Measurements from ENCODE around the gene ZDHHC20. TPM values are rescaled to one million over a fixed set of nuclear protein-coding genes. Genes with fewer than 3 reads are reported as not detected.

ZDHHC20 gene
- total and polyA plus RNA-seq, 2 of the 13 experiments (the other 11 are each of a cell fraction or from before 2014, with no cell fraction given): 19.9 to 59.9 TPM

GRCh38 chr13:21478881-21479808 lies 20.0 kb upstream of the ZDHHC20 start:
- peak overlapping the region; percentile 42 for H2AFZ ChIP-seq (ENCODE audit: low read length)
- H3K4me1 ChIP-seq (ENCODE audit: insufficient read depth, low read length): peaks cover 26% of the 10 kb centered on the region; the same call in 1 of the 2 replicates
- H3K4me2 ChIP-seq (ENCODE audit: low read depth, low read length): peak overlapping the region; percentile 56
- H3K36me3 ChIP-seq (replicated peaks in 1 of 2; ENCODE audit: control insufficient read depth in 1 of 2, insufficient read depth in 2 of 2, low read length in 2 of 2): no peaks in the 10 kb centered on the region
- ATAC-seq (peak; percentile 69), DNase-seq (ENCODE audit: low spot score) (peak; percentile 72), FAIRE-seq (peak; percentile 85)
- H3K27me3 ChIP-seq (ENCODE audit: control insufficient read depth in 1 of 2, insufficient read depth in 2 of 2, low read length in 2 of 2): no peaks in the 10 kb centered on the region
- no peaks in the 10 kb centered on the region for H3K9me3 ChIP-seq (ENCODE audit: low read length)
- in situ Hi-C loops (cut with HindIII; ENCODE audit: extremely low pct_ligation_motif_present, low pct_unique_long_range_greater_than_20kb): loop anchor here (5.0 kb wide), 2 partner anchors 137 to 182 kb away; no protein-coding TSS in a partner anchor
- CTCF ChIA-PET (ENCODE audit: low intra/inter-chr PET ratio, low total read pairs): interaction anchor here (1.3 to 2.2 kb wide), 4 partner anchors 141 to 369 kb away, joined by 3 to 22 read pairs (median 6); no protein-coding TSS in a partner anchor
- 3% methylated on average over 8 of the region's 8 CpGs for WGBS (ENCODE audit: low lambda C conversion rate)
- no peaks in the 10 kb centered on the region for H3K79me2 ChIP-seq (ENCODE audit: insufficient read depth, low read length)
- POLR2A ChIA-PET: no interaction called here
- 0 out of 2 replicates have a peak overlapping the region, but pooled peaks have one; percentile 2 for H3K9ac ChIP-seq (ENCODE audit: insufficient read depth, low read depth, low read length)
- H3K4me3 ChIP-seq (replicated peaks in 1 of 3; ENCODE audit: insufficient read depth in 1 of 3, low read depth in 2 of 3, low read length in 3 of 3): peak overlapping the region in 2 of 3 experiments; percentile 4 to 8; a peak in 2 of 6 replicates
- intact Hi-C loops (cut with micrococcal nuclease; ENCODE audit: unreplicated experiment): loop anchor here (1.0 to 5.0 kb wide), 6 partner anchors 77 to 456 kb away; no protein-coding TSS in a partner anchor
- no peak overlapping the region for H3K27ac ChIP-seq (ENCODE audit: extremely low read length, insufficient read depth, low read length)
- no TSS peak for BruUV-seq (replicated peaks)
- no peaks in the 10 kb centered on the region for H4K20me1 ChIP-seq (ENCODE audit: insufficient read depth, low read length)
- TF ChIP-seq, protein P1, sequence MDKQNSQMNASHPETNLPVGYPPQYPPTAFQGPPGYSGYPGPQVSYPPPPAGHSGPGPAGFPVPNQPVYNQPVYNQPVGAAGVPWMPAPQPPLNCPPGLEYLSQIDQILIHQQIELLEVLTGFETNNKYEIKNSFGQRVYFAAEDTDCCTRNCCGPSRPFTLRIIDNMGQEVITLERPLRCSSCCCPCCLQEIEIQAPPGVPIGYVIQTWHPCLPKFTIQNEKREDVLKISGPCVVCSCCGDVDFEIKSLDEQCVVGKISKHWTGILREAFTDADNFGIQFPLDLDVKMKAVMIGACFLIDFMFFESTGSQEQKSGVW (CRISPR knock-in tag; IDR thresholded peaks at IDR 0.05; ENCODE audit: borderline replicate concordance): no peak
- no peak for TF ChIP-seq LBX2 (CRISPR knock-in tag; IDR thresholded peaks at IDR 0.05; ENCODE audit: borderline replicate concordance)
- TF ChIP-seq RAD21 (CRISPR knock-in tag; IDR thresholded peaks at IDR 0.05): peak; percentile 43; the same call in 1 of the 2 replicates
- TF ChIP-seq CTCF (CRISPR knock-in tag; IDR thresholded peaks at IDR 0.05): peak; percentile 72
- TF ChIP-seq, protein P2, sequence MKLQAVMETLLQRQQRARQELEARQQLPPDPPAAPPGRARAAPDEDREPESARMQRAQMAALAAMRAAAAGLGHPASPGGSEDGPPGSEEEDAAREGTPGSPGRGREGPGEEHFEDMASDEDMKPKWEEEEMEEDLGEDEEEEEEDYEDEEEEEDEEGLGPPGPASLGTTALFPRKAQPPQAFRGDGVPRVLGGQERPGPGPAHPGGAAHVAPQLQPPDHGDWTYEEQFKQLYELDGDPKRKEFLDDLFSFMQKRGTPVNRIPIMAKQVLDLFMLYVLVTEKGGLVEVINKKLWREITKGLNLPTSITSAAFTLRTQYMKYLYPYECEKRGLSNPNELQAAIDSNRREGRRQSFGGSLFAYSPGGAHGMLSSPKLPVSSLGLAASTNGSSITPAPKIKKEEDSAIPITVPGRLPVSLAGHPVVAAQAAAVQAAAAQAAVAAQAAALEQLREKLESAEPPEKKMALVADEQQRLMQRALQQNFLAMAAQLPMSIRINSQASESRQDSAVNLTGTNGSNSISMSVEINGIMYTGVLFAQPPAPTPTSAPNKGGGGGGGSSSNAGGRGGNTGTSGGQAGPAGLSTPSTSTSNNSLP (IDR thresholded peaks at IDR 0.05; ENCODE audit: low read depth, low read length): 0 out of 2 replicates have a peak, but pooled peaks have one; percentile 23
- no peak for TF ChIP-seq MATR3 (CRISPR knock-in tag; IDR thresholded peaks at IDR 0.05)
- no peak for TF ChIP-seq ISL2 (CRISPR knock-in tag; IDR thresholded peaks at IDR 0.05)
- TF ChIP-seq SMC3 (IDR thresholded peaks at IDR 0.05; ENCODE audit: low read length): peak; percentile 61; the same call in 1 of the 2 replicates
- TF ChIP-seq SIX1 (CRISPR knock-in tag; IDR thresholded peaks at IDR 0.05; ENCODE audit: borderline replicate concordance): no peak
- no peak for TF ChIP-seq ZFY (CRISPR knock-in tag; IDR thresholded peaks at IDR 0.05)
- no peak for TF ChIP-seq ZC3H13 (CRISPR knock-in tag; IDR thresholded peaks at IDR 0.05)
- TF ChIP-seq HNRNPK (IDR thresholded peaks at IDR 0.05; ENCODE audit: low read depth, low read length, poor library complexity, severe bottlenecking): peak; percentile 92
- peak; percentile 91 for TF ChIP-seq SRSF9 (IDR thresholded peaks at IDR 0.05; ENCODE audit: borderline replicate concordance, insufficient read depth, low read depth, low read length, poor library complexity, severe bottlenecking)
- TF ChIP-seq STAG1 (CRISPR knock-in tag; IDR thresholded peaks at IDR 0.05): peak; percentile 84
- no peak for TF ChIP-seq ZNF3 (CRISPR knock-in tag; IDR thresholded peaks at IDR 0.05)
- TF ChIP-seq ZNF781 (CRISPR knock-in tag; IDR thresholded peaks at IDR 0.05; ENCODE audit: borderline replicate concordance, not compliant biosample characterization): no peak
- TF ChIP-seq ZNF383 (CRISPR knock-in tag; IDR thresholded peaks at IDR 0.05; ENCODE audit: borderline replicate concordance): no peak
- no peak for TF ChIP-seq RORA (CRISPR knock-in tag; IDR thresholded peaks at IDR 0.05)
